ENCODE measurements around the gene LRRC61. TPM values are rescaled to one million over a fixed set of nuclear protein-coding genes. Genes with fewer than 3 reads are reported as not detected.
A peak's percentile ranks its signal among the peaks of the same experiment; 100 is the strongest.
"Not testable (repeated sequence)": the region's sequence is repeated elsewhere in the genome, so short reads cannot be mapped to it uniquely, and the experiment has no call there.

Gene LRRC61
- total and polyA plus RNA-seq, 3 experiments from 2014 or later = 25.8 to 32.0 (median 27.9) TPM

DNA sequence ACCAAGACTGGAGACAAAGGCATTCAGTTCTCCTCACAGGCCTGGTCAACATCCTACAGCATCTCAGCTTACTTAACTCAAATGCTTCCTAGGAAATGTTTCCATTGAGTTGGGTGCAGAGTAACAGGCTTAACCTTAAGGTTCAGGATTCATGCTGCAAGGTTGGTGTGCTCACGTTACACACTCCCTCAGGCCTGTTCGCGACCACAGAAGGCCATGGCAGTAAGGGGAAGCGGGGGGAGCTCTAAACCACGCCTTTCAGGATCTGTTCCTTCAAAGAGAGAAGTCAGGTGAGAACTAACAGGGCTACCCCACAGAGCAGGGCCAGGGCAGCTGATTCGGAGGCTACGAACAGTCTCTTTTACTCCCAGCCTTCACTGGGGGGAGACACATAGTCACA lies 35.3 kb upstream of the LRRC61 start:
- H3K4me1 Mint-ChIP-seq; H3K4me1 ChIP-seq (ENCODE audit: insufficient read depth, low read length); H3K27me3 Mint-ChIP-seq; H3K27ac ChIP-seq (ENCODE audit: low read depth, low read length); POLR2A ChIA-PET; H3K4me3 Mint-ChIP-seq; H3K27ac Mint-ChIP-seq; DNase-seq; CTCF ChIA-PET; H3K27me3 ChIP-seq (ENCODE audit: insufficient read depth, low read length, poor library complexity, severe bottlenecking); H3K9me3 ChIP-seq (ENCODE audit: low read length); H3K9me3 Mint-ChIP-seq; H3K4me3 ChIP-seq (ENCODE audit: low read length); H3K36me3 ChIP-seq (ENCODE audit: insufficient read depth, low read length): not testable (repeated sequence)
- H3K36me3 Mint-ChIP-seq = peaks cover 0 to 12% (median 9%) of the 10 kb centered on the region in 3 donors

DNA sequence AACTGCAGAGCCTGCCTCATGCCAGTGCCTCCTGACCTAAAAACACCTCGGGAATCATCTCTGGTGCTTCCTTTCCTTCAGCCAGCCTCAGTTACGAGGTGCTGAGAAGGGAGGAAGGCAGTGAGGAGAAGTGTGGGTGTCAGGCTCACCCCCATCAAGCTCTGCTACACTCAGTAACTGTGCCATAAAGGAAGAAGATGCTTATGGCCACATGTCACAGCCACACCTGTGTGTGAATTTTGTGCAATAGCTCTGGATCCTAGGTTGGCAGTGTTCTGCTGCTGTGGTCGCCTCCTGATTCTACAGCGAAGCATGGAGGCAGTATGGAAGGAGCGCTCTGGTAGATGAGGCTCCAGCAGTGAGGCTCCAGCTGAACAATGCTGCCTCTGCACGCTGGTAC lies 34.3 kb upstream of the LRRC61 start:
- DNase-seq; CTCF ChIA-PET; POLR2A ChIA-PET; H3K4me3 Mint-ChIP-seq; H3K9me3 Mint-ChIP-seq; H3K27ac ChIP-seq (ENCODE audit: low read depth, low read length); H3K27ac Mint-ChIP-seq; H3K4me1 ChIP-seq (ENCODE audit: insufficient read depth, low read length); H3K27me3 ChIP-seq (ENCODE audit: insufficient read depth, low read length, poor library complexity, severe bottlenecking); H3K4me1 Mint-ChIP-seq; H3K4me3 ChIP-seq (ENCODE audit: low read length); H3K36me3 ChIP-seq (ENCODE audit: insufficient read depth, low read length); H3K27me3 Mint-ChIP-seq; H3K9me3 ChIP-seq (ENCODE audit: low read length): not testable (repeated sequence)
- H3K36me3 Mint-ChIP-seq = peaks cover 0 to 12% (median 9%) of the 10 kb centered on the region in 3 donors

DNA sequence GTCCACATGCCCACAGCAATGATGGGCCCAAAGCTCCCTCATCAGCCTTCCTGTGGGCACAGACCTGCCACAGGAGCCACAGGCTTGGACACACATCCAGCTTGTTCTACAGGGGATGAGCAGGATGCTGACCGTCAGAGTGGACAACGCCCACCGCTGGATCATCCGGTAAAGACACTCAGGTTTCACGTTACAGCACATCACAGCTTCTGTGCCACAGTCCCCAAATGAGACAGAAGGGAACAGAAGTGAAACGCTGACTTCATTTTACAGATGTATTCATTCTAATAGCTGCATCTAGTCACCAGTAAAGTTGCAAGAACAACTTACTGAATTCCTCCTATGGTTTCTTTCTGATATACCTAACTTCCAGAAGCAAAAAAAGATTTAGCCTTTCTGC lies 32.8 kb upstream of the LRRC61 start:
- H3K9me3 Mint-ChIP-seq; H3K36me3 ChIP-seq (ENCODE audit: insufficient read depth, low read length); H3K27me3 ChIP-seq (ENCODE audit: insufficient read depth, low read length, poor library complexity, severe bottlenecking); H3K27me3 Mint-ChIP-seq; H3K27ac ChIP-seq (ENCODE audit: low read depth, low read length); H3K4me3 Mint-ChIP-seq; POLR2A ChIA-PET; H3K4me3 ChIP-seq (ENCODE audit: low read length); H3K27ac Mint-ChIP-seq; CTCF ChIA-PET; H3K4me1 Mint-ChIP-seq; H3K9me3 ChIP-seq (ENCODE audit: low read length); DNase-seq; H3K4me1 ChIP-seq (ENCODE audit: insufficient read depth, low read length): not testable (repeated sequence)
- H3K36me3 Mint-ChIP-seq = peaks cover 0 to 15% (median 9%) of the 10 kb centered on the region in 3 donors

DNA sequence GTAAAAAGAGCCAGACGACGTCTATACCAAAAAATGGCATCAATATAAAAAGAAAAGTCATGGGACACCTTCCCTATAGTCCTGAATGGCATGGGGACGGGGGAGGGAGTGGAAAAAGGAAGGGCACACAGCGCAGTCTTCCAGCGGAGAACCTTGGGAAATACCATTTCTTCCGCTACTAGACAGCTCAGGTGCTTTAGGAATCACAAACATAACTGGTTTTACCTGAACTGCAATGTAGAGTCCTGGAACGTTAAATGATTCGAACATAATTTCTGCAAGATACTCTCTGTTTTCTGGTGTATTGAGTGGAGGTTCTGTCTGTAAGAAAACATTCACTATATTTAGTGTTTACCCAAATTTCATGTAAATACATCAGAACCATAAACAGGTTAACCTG lies 28.1 kb upstream of the LRRC61 start:
- H3K4me1 Mint-ChIP-seq; H3K4me3 ChIP-seq (ENCODE audit: low read length); H3K4me3 Mint-ChIP-seq; H3K4me1 ChIP-seq (ENCODE audit: insufficient read depth, low read length); H3K27ac Mint-ChIP-seq; POLR2A ChIA-PET; H3K9me3 ChIP-seq (ENCODE audit: low read length); H3K9me3 Mint-ChIP-seq; DNase-seq; H3K36me3 Mint-ChIP-seq; CTCF ChIA-PET; H3K27me3 Mint-ChIP-seq; H3K27me3 ChIP-seq (ENCODE audit: insufficient read depth, low read length, poor library complexity, severe bottlenecking); H3K27ac ChIP-seq (ENCODE audit: low read depth, low read length); H3K36me3 ChIP-seq (ENCODE audit: insufficient read depth, low read length): not testable (repeated sequence)

DNA sequence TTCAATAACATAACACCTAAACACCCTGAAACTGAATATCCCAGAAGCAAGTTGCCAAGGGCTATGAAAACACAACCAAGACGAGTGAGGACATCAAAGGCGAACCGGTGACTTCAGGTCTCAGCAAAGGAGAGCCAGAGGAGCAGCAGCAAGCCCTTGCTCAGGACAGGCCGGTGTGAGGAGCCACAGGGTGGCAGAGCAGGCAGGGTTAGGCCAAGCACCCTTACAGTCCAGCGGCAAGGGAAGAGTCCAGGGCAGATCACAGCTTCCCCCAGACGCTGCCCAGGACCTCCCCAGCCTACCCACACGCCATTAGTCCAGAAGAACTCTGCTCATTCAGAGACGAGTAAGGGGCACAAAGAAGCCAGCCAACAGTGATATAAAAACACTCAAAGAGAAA lies 27.5 kb upstream of the LRRC61 start:
- CTCF ChIA-PET = not testable (repeated sequence)

DNA sequence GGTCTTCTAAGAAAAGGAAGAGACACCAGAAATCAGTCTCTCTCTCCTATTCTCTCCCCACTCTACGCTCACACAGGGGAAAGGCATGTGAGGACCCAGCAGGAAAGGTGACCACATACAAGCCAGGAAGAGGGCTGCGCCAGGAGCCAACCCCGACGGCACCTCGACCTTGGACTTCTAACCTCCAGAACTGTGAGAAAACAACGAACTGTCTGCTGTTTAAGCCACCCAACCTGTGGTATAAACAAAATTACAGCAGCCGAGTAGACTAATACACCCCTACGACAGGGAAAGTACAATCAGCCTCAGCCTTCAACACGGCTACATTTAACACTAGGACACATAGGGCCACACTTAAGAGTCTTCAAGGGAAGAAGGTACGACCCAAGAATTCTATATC lies 26.4 kb upstream of the LRRC61 start:
- H3K27me3 ChIP-seq (ENCODE audit: insufficient read depth, low read length, poor library complexity, severe bottlenecking); H3K4me3 Mint-ChIP-seq; POLR2A ChIA-PET; H3K9me3 Mint-ChIP-seq; DNase-seq; H3K36me3 ChIP-seq (ENCODE audit: insufficient read depth, low read length); CTCF ChIA-PET; H3K9me3 ChIP-seq (ENCODE audit: low read length); H3K27ac ChIP-seq (ENCODE audit: low read depth, low read length); H3K27me3 Mint-ChIP-seq; H3K4me1 Mint-ChIP-seq; H3K4me1 ChIP-seq (ENCODE audit: insufficient read depth, low read length); H3K27ac Mint-ChIP-seq; H3K36me3 Mint-ChIP-seq; H3K4me3 ChIP-seq (ENCODE audit: low read length): not testable (repeated sequence)

More for the DNA sequence above, 27.5 kb upstream of the LRRC61 start:
- H3K4me3 Mint-ChIP-seq; H3K9me3 Mint-ChIP-seq; H3K4me1 Mint-ChIP-seq; H3K9me3 ChIP-seq (ENCODE audit: low read length); H3K36me3 Mint-ChIP-seq; H3K27me3 Mint-ChIP-seq; H3K27ac Mint-ChIP-seq; DNase-seq; H3K36me3 ChIP-seq (ENCODE audit: insufficient read depth, low read length); H3K27ac ChIP-seq (ENCODE audit: low read depth, low read length); H3K4me3 ChIP-seq (ENCODE audit: low read length); H3K4me1 ChIP-seq (ENCODE audit: insufficient read depth, low read length); POLR2A ChIA-PET; H3K27me3 ChIP-seq (ENCODE audit: insufficient read depth, low read length, poor library complexity, severe bottlenecking): not testable (repeated sequence)

DNA sequence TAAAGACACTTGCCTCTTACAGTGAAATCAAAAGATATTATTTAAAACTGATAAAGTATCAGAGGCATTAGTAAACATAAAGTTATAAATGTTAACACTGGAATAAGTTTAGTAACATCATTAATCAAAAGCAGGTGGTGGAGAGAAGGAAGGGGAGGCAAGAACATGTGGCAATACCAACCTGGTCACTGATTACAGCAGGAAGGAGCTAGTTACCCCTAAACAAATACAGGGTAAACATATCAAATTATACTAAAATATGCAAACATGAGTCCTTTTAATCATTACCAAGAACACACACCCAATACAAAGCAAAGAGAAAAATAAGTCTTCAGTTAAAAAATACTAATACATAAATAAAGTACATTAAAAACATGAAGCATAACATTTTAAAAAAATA lies 25.2 kb upstream of the LRRC61 start:
- H3K4me1 ChIP-seq (ENCODE audit: insufficient read depth, low read length); CTCF ChIA-PET; H3K27ac Mint-ChIP-seq; H3K27ac ChIP-seq (ENCODE audit: low read depth, low read length); H3K27me3 ChIP-seq (ENCODE audit: insufficient read depth, low read length, poor library complexity, severe bottlenecking); H3K4me1 Mint-ChIP-seq; DNase-seq; H3K9me3 ChIP-seq (ENCODE audit: low read length); H3K4me3 ChIP-seq (ENCODE audit: low read length); H3K4me3 Mint-ChIP-seq; H3K27me3 Mint-ChIP-seq; POLR2A ChIA-PET; H3K36me3 ChIP-seq (ENCODE audit: insufficient read depth, low read length); H3K9me3 Mint-ChIP-seq; H3K36me3 Mint-ChIP-seq: not testable (repeated sequence)

DNA sequence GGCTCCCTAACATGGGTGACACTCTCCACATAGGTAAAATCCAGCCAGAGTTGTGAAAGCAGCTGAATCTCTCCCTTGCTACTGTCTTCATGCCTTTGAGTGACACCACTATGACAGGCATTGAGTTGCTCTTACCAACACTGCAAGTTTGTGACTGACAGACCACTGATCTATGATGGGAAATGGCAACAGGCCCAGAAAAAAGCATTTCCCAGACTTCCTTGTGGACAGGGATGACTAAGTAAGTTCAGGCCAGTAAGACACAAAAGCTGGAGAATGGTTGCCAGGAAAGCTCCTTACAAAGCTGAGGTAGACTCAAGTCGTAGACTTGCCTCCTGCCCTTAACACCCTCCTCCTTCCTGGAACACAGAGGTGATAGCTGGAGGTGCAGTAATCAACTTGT lies 20.2 kb upstream of the LRRC61 start:
- H3K4me3 Mint-ChIP-seq; H3K9me3 Mint-ChIP-seq; H3K4me1 Mint-ChIP-seq; CTCF ChIA-PET; DNase-seq; H3K9me3 ChIP-seq (ENCODE audit: low read length); H3K36me3 ChIP-seq (ENCODE audit: insufficient read depth, low read length); POLR2A ChIA-PET; H3K4me1 ChIP-seq (ENCODE audit: insufficient read depth, low read length); H3K4me3 ChIP-seq (ENCODE audit: low read length); H3K27me3 ChIP-seq (ENCODE audit: insufficient read depth, low read length, poor library complexity, severe bottlenecking); H3K36me3 Mint-ChIP-seq; H3K27me3 Mint-ChIP-seq: not testable (repeated sequence)
- H3K27ac Mint-ChIP-seq = peak overlapping the region in 1 of 8 donors; percentile 36
- H3K27ac ChIP-seq (ENCODE audit: low read depth, low read length) = peak overlapping the region; percentile 54

DNA sequence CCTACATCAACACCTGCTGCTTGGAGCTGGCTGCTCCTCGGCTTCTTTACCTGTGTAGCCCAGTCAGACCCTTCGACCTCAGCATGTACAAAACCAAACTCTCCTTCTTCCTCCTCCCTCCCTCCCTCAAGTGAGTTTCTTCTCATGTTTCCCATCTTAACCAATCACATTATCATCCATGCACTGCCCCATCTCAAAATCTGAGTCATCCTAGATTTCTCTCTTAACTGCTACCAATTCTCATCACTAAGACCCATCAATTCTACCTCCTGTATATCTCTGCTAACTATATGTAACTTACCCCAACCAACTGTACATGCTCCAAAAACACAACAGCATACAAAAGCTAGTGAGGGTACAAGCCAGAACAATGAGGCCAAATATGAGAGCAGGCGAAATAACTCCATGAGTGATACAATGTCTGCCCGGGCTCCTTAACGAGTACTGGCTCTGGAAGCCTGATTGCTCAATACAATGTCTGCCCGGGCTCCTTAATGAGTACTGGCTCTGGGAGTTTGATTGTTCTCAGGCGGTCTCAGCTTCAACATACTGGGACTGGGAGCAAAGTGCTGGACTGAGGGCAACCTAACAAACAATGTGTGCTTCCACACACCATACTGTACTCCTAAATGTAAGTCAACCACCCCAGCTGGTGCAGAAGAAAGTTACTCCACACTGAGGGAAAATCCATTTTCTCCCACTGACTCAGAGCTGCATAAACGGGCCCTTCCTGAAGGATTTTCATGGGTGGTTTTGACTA lies 18.5 kb upstream of the LRRC61 start:
- H3K9me3 Mint-ChIP-seq; H3K27ac Mint-ChIP-seq; H3K36me3 Mint-ChIP-seq; H3K4me3 Mint-ChIP-seq; DNase-seq; H3K27me3 Mint-ChIP-seq; H3K36me3 ChIP-seq (ENCODE audit: insufficient read depth, low read length); CTCF ChIA-PET; H3K4me1 Mint-ChIP-seq; POLR2A ChIA-PET; H3K27me3 ChIP-seq (ENCODE audit: insufficient read depth, low read length, poor library complexity, severe bottlenecking); H3K4me1 ChIP-seq (ENCODE audit: insufficient read depth, low read length); H3K4me3 ChIP-seq (ENCODE audit: low read length); H3K9me3 ChIP-seq (ENCODE audit: low read length): not testable (repeated sequence)
- H3K27ac ChIP-seq (ENCODE audit: low read depth, low read length) = peak overlapping the region; percentile 47
